ENCODE measurements around the gene SPATA2. TPM values are rescaled to one million over a fixed set of nuclear protein-coding genes. Genes with fewer than 3 reads are reported as not detected.

The SPATA2 gene
- 8.0 and 9.3 TPM in 2 replicates for total RNA-seq (2014; rRNA removed; shearing (Covaris generic))

GRCh38 chr20:49915380-49916145 lies at the start of gene SPATA2:
Gene SPATA2 (minus strand): TSS chr20:49915529. CDS start chr20:49908490, 7,039 bp downstream.

GRCh38 chr20:49936153-49937026 lies 21.1 kb upstream of the SPATA2 start, which contains the start of gene RNF114:
Gene RNF114 (plus strand): TSS chr20:49936397. CDS start chr20:49936413, 16 bp downstream.

Small RNAs within 50 kb of the gene (small RNA-seq; reads per million reads assigned to genes)
- gene RF00017 (not detected), gene RF00019 (not detected)

Other genes with a start within 250 kb of the SPATA2 start
- 24.5 and 24.9 TPM in 2 replicates for gene B4GALT5, start 201.7 kb downstream of the SPATA2 start, total RNA-seq (2014; rRNA removed; shearing (Covaris generic))
- 9.4 and 16.9 TPM in 2 replicates for gene SLC9A8, start 102.7 kb downstream of the SPATA2 start, total RNA-seq (2014; rRNA removed; shearing (Covaris generic))
- gene RNF114, start 20.9 kb upstream of the SPATA2 start, total RNA-seq (2014; rRNA removed; shearing (Covaris generic)), result 69.3 and 95.4 TPM in 2 replicates
- 5.0 and 7.7 TPM in 2 replicates for gene SNAI1, start 67.5 kb upstream of the SPATA2 start, total RNA-seq (2014; rRNA removed; shearing (Covaris generic))
- 155 and 173 TPM in 2 replicates for gene UBE2V1, start 197.6 kb upstream of the SPATA2 start, total RNA-seq (2014; rRNA removed; shearing (Covaris generic))
- 28.9 and 36.7 TPM in 2 replicates for gene PEDS1, start 238.2 kb upstream of the SPATA2 start, total RNA-seq (2014; rRNA removed; shearing (Covaris generic))